Gastroesophageal sphincter (tissue), 3 donors: ENCODE measurements around the gene XRCC4.
"Not testable (repeated sequence)": the region's sequence is repeated elsewhere in the genome, so short reads cannot be mapped to it uniquely, and the experiment has no call there.

ENCODE experiments used
- EP300 ChIP-seq: sonication (generic); formaldehyde crosslinking; IDR thresholded peaks from one replicate; pipeline ENCODE4 v1.6.1; 2017; ENCODE audit warnings: antibody characterized with exemption, mild to moderate bottlenecking
- POLR2A ChIP-seq, 2 donors: fragments of 450-650 bp; IDR thresholded peaks; one replicate each; pipeline ENCODE4 v1.6.1; 2017; ENCODE audit warnings: antibody characterized with exemption in 2 of 2, mild to moderate bottlenecking in 2 of 2, moderate library complexity in 1 of 2
- TF ChIP-seq, protein P1 (sequence below), 4 experiments: fragments of 200-600 bp in 2 of 4; fragments of 450-650 bp in 2 of 4; sonication (generic) in 1 of 4; IDR thresholded peaks; one replicate each; pipeline ENCODE4 v1.5.1; 2017 to 2019; ENCODE audit warnings: antibody characterized with exemption in 4 of 4, mild to moderate bottlenecking in 2 of 4, moderate library complexity in 2 of 4

DNA sequence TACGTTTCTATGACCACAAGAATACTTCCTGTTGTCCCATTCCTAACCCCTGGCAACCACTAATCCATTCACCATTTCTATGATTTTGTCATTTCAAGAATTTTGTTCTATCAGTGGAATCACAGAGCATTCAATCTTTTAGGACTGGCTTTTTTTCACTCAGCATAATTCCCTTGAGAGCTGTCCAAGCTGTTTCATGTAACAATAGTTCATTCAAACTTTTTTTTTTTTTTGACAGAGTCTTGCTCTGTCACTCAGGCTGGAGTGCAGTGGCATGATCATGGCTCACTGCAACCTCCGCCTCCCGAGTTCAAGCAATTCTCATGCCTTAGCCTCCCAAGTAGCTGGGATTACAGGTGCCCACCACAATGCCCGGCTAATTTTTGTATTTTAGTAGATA, 75.6 kb downstream of the XRCC4 start:
- TF ChIP-seq POLR2A (IDR thresholded peaks at IDR 0.05); EP300: not testable (repeated sequence)
- TF ChIP-seq, protein P1, sequence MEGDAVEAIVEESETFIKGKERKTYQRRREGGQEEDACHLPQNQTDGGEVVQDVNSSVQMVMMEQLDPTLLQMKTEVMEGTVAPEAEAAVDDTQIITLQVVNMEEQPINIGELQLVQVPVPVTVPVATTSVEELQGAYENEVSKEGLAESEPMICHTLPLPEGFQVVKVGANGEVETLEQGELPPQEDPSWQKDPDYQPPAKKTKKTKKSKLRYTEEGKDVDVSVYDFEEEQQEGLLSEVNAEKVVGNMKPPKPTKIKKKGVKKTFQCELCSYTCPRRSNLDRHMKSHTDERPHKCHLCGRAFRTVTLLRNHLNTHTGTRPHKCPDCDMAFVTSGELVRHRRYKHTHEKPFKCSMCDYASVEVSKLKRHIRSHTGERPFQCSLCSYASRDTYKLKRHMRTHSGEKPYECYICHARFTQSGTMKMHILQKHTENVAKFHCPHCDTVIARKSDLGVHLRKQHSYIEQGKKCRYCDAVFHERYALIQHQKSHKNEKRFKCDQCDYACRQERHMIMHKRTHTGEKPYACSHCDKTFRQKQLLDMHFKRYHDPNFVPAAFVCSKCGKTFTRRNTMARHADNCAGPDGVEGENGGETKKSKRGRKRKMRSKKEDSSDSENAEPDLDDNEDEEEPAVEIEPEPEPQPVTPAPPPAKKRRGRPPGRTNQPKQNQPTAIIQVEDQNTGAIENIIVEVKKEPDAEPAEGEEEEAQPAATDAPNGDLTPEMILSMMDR (IDR thresholded peaks at IDR 0.05), result not testable (repeated sequence)
